Astrocyte of the cerebellum (primary cell): ENCODE data around the gene CHST11.

Experiments used
- DNase-seq: peaks from one replicate; pipeline ENCODE4 v3.0.0-alpha.2; 2011; ENCODE audit warnings: low read depth
- H3K4me3 ChIP-seq: 2 replicates; pipeline ENCODE4 v1.5.1; 2011; ENCODE audit warnings: mild to moderate bottlenecking, low read depth, low read length, moderate library complexity
- CTCF ChIP-seq: IDR thresholded peaks from 2 replicates; pipeline ENCODE4 v1.5.1; 2012; ENCODE audit warnings: low read length, low read depth, moderate library complexity, mild to moderate bottlenecking; ENCODE audit errors: missing control alignments
- in situ Hi-C: cut with HindIII; loops from 2 replicates; pipeline ENCODE4 v1.10.0; 2017; ENCODE audit warnings: low sequenced_read_pairs

Gene CHST11

GRCh38 chr12:104758771-104759170 lies 302.0 kb downstream of the CHST11 start:
- no peak for DNase-seq
- no peak for TF ChIP-seq CTCF
- in situ Hi-C loops: no loop called here
- no peak overlapping the region for H3K4me3 ChIP-seq

- TF ChIP-seq CTCF: no peak
- no peak for DNase-seq
- H3K4me3 ChIP-seq: no peak overlapping the region
- in situ Hi-C loops: no loop called here
Observed at GRCh38 chr12:104761091-104761490, 304.3 kb downstream of the CHST11 start.

GRCh38 chr12:104761611-104762010 lies 304.9 kb downstream of the CHST11 start:
- no peak for TF ChIP-seq CTCF
- H3K4me3 ChIP-seq: no peak overlapping the region
- in situ Hi-C loops: no loop called here
- DNase-seq: no peak

GRCh38 chr12:104763168-104763805 lies 306.5 kb downstream of the CHST11 start:
- TF ChIP-seq CTCF: no peak
- in situ Hi-C loops: no loop called here
- DNase-seq: no peak
- no peak overlapping the region for H3K4me3 ChIP-seq

GRCh38 chr12:104764225-104765091 lies 307.7 kb downstream of the CHST11 start:
- no peak for DNase-seq
- in situ Hi-C loops: no loop called here
- no peak for TF ChIP-seq CTCF
- H3K4me3 ChIP-seq: no peak overlapping the region

- H3K4me3 ChIP-seq: no peak overlapping the region
- in situ Hi-C loops: no loop called here
- TF ChIP-seq CTCF: no peak
- no peak for DNase-seq
Observed at GRCh38 chr12:104767261-104767660, 310.5 kb downstream of the CHST11 start.
